Upper lobe of right lung (tissue), 1 donor: ENCODE measurements around the gene TBC1D32. TPM values are rescaled to one million over a fixed set of nuclear protein-coding genes. Genes with fewer than 3 reads are reported as not detected.
"Not testable (repeated sequence)": the region's sequence is repeated elsewhere in the genome, so short reads cannot be mapped to it uniquely, and the experiment has no call there.

Experiments used
- ATAC-seq: fragments of 200-7000 bp; cut with Tn5 transposase; one replicate; pipeline ENCODE4 v1.9.1; 2020; ENCODE audit warnings: mild to moderate bottlenecking, moderate library complexity
- DNase-seq: peaks from one replicate; pipeline ENCODE4 v3.0.0-alpha.2; 2020
- H3K27ac ChIP-seq: fragments of 200-600 bp; one replicate; pipeline ENCODE4 v1.8.0; 2022
- H3K27me3 ChIP-seq: fragments of 200-600 bp; one replicate; pipeline ENCODE4 v1.8.0; 2022; ENCODE audit warnings: mild to moderate bottlenecking
- H3K36me3 ChIP-seq: fragments of 200-600 bp; one replicate; pipeline ENCODE4 v1.8.0; 2022
- H3K4me1 ChIP-seq: fragments of 200-600 bp; one replicate; pipeline ENCODE4 v1.8.0; 2022
- H3K4me3 ChIP-seq: fragments of 200-600 bp; one replicate; pipeline ENCODE4 v1.8.0; 2022; ENCODE audit warnings: mild to moderate bottlenecking
- H3K9me3 ChIP-seq: fragments of 200-600 bp; one replicate; pipeline ENCODE4 v1.8.0; 2022
- intact Hi-C: fragments of 100-400 bp; cut with DNase I; formaldehyde crosslinking; loops from one replicate; pipeline ENCODE4 v1.11.0; 2022
- total RNA-seq: library from RNA; stranded (reverse); fragmentation: NEBNext Ultra II Directional; extraction: Animal tissue kit (Norgen Biotek cat#: 25700); gene quantifications from one replicate; pipeline ENCODE4 v1.2.1, GENCODE V29; 2021
- TF ChIP-seq, protein P1 (sequence below): fragments of 200-600 bp; IDR thresholded peaks from one replicate; pipeline ENCODE4 v1.8.0; 2022; ENCODE audit warnings: antibody characterized with exemption
- donor health status: DM: no; HTN: yes; CAD: no; lungs with severe emphysema.

TBC1D32 gene
- total RNA-seq, 1 donor from 2014 or later: 5.4 TPM

GRCh38 chr6:121067381-121067780, 266.9 kb downstream of the TBC1D32 start:
- TF ChIP-seq, protein P1, sequence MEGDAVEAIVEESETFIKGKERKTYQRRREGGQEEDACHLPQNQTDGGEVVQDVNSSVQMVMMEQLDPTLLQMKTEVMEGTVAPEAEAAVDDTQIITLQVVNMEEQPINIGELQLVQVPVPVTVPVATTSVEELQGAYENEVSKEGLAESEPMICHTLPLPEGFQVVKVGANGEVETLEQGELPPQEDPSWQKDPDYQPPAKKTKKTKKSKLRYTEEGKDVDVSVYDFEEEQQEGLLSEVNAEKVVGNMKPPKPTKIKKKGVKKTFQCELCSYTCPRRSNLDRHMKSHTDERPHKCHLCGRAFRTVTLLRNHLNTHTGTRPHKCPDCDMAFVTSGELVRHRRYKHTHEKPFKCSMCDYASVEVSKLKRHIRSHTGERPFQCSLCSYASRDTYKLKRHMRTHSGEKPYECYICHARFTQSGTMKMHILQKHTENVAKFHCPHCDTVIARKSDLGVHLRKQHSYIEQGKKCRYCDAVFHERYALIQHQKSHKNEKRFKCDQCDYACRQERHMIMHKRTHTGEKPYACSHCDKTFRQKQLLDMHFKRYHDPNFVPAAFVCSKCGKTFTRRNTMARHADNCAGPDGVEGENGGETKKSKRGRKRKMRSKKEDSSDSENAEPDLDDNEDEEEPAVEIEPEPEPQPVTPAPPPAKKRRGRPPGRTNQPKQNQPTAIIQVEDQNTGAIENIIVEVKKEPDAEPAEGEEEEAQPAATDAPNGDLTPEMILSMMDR: no peak
- DNase-seq (no peak), ATAC-seq (no peak)
- no peaks in the 10 kb centered on the region for H3K27me3 ChIP-seq
- H3K9me3 ChIP-seq: no peaks in the 10 kb centered on the region
- H3K4me3 ChIP-seq: no peak overlapping the region
- intact Hi-C loops: no loop called here
- no peak overlapping the region for H3K27ac ChIP-seq
- no peaks in the 10 kb centered on the region for H3K36me3 ChIP-seq
- H3K4me1 ChIP-seq: no peaks in the 10 kb centered on the region

GRCh38 chr6:121064345-121064744, 269.9 kb downstream of the TBC1D32 start:
- H3K27me3 ChIP-seq: no peaks in the 10 kb centered on the region
- TF ChIP-seq, protein P1: no peak
- no peaks in the 10 kb centered on the region for H3K4me1 ChIP-seq
- H3K9me3 ChIP-seq: no peaks in the 10 kb centered on the region
- intact Hi-C loops: no loop called here
- no peak overlapping the region for H3K27ac ChIP-seq
- no peak overlapping the region for H3K4me3 ChIP-seq
- ATAC-seq (no peak), DNase-seq (no peak)
- H3K36me3 ChIP-seq: no peaks in the 10 kb centered on the region

DNA sequence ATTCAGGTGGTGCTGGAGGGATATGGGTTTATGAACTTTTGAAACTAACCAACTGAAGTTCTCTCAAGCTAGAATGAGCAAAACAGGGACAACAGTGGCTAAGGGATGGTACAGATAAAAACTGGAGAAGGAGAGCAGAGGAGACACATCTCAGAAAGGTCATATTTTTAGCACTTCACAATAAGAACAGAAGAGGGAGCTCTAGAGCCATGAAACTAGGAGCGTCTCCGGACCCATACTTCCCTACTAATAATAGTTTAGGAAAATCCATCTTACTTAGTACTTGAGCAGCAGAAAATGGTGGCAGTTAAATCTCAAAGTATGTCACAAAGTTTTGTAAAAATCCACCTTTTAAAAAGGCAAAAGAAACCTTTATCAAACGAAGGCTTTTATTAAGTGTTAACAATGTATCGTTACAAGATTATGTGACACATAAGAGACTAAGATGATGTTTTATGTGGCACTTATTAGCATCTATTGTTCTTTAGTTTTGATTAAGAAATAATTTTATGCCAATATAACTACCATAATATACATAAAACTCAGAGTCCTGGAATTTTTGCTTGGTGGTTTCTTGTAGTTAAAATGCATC, 278.6 kb downstream of the TBC1D32 start:
- no peaks in the 10 kb centered on the region for H3K27me3 ChIP-seq
- TF ChIP-seq, protein P1: peak; percentile 70
- no peak overlapping the region for H3K27ac ChIP-seq
- no peak for DNase-seq
- peak; percentile 89 for ATAC-seq
- no peaks in the 10 kb centered on the region for H3K9me3 ChIP-seq
- no peaks in the 10 kb centered on the region for H3K4me1 ChIP-seq
- H3K4me3 ChIP-seq: no peak overlapping the region
- intact Hi-C loops: no loop called here
- no peaks in the 10 kb centered on the region for H3K36me3 ChIP-seq

DNA sequence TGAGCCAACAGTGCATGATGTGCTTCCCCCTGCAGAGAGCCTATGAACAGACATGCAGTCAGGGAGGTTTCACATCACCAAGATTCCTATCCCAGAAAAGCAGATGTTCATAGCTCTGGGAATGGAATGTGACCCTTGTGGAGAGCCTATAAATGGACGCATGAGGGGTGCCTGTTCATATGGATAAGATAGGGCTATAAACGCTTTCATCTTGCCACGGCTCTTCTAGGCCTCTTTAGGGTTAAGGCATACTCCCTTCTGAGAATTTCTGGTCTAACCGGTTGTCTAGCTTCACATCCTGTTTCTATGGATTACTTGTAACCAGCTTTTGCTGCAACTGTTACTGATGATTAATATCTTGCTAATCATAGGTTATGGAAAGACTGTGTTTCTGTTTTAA, 285.7 kb downstream of the TBC1D32 start:
- intact Hi-C loops, H3K36me3 ChIP-seq, DNase-seq, ATAC-seq, H3K4me1 ChIP-seq, H3K27ac ChIP-seq, H3K4me3 ChIP-seq, H3K27me3 ChIP-seq, H3K9me3 ChIP-seq: not testable (repeated sequence)

- H3K27me3 ChIP-seq, H3K9me3 ChIP-seq, H3K27ac ChIP-seq, ATAC-seq, DNase-seq, intact Hi-C loops, H3K4me3 ChIP-seq, H3K4me1 ChIP-seq, H3K36me3 ChIP-seq: not testable (repeated sequence)
Measured at GRCh38 chr6:121044905-121045304, 289.4 kb downstream of the TBC1D32 start.

DNA sequence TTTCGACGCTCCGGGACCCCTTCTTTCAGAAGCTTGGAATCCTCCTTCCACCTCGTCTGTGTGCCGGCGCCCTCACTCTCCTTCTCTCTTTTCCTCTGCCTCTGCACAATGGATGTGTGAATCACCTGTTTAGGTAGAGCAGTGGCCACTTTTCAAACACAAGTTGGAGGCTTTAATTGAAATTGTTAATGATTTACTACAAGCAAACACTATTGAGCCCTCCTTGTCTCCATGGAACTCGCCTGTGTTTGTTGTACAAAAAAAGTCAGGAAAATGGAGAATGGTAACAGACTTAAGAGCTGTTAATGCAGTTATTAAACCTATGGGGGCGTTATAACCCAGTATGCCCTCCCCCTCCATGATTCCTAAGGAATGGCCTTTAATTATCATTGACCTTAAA, 290.6 kb downstream of the TBC1D32 start:
- peak; percentile 72 for ATAC-seq
- H3K27me3 ChIP-seq, intact Hi-C loops, H3K36me3 ChIP-seq, H3K4me3 ChIP-seq, DNase-seq, H3K9me3 ChIP-seq, H3K4me1 ChIP-seq: not testable (repeated sequence)
- peak overlapping the region; percentile 38 for H3K27ac ChIP-seq

- intact Hi-C loops, H3K9me3 ChIP-seq, H3K27me3 ChIP-seq, DNase-seq, H3K4me1 ChIP-seq, H3K36me3 ChIP-seq, H3K4me3 ChIP-seq: not testable (repeated sequence)
- ATAC-seq: peak; percentile 66
- peak overlapping the region; percentile 38 for H3K27ac ChIP-seq
Measured at GRCh38 chr6:121043211-121043610, 291.1 kb downstream of the TBC1D32 start.

DNA sequence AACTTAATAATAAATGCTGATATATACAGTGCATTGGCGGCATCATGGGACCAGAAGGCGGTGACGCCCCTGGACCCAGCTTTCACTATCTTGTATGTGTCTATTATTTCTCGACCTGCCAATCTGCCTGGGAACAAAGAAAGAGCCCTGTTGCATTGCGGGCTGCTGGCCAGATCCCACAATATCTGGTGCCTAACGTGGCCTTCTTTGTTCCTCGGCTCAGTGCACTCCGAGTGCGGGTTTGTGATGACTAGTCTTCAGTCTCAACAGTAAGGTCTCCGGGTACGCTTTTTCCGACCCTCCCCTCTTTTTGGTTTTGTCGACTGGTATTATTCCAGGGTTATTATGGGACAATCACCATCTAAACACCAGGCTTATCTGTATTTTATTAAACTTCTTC, 291.5 kb downstream of the TBC1D32 start:
- no peaks in the 10 kb centered on the region for H3K27me3 ChIP-seq
- no peaks in the 10 kb centered on the region for H3K36me3 ChIP-seq
- no peaks in the 10 kb centered on the region for H3K4me1 ChIP-seq
- no peak overlapping the region for H3K4me3 ChIP-seq
- no peaks in the 10 kb centered on the region for H3K9me3 ChIP-seq
- no peak overlapping the region for H3K27ac ChIP-seq
- intact Hi-C loops: no loop called here
- ATAC-seq: no peak
- TF ChIP-seq, protein P1: no peak
- DNase-seq: no peak
